Immature natural killer cell (primary cell): ENCODE data around the gene CLEC9A. TPM values are rescaled to one million over a fixed set of nuclear protein-coding genes. Genes with fewer than 3 reads are reported as not detected.

Source experiments
- DNase-seq, 3 donors: peaks; one replicate each; pipeline ENCODE4 v3.0.0; 2022; ENCODE audit warnings: mixed read lengths in 1 of 3
- H3K27ac Mint-ChIP-seq, 6 donors: one replicate each; pipeline ENCODE4 v1.8.0; 2020; ENCODE audit warnings: mixed read lengths in 6 of 6, mild to moderate bottlenecking in 5 of 6, inconsistent platforms in 4 of 6, moderate library complexity in 3 of 6
- H3K27me3 Mint-ChIP-seq, 3 donors: one replicate each; pipeline ENCODE4 v1.8.0; 2020 to 2021; ENCODE audit warnings: low read depth in 3 of 3, mild to moderate bottlenecking in 3 of 3, mixed read lengths in 3 of 3, moderate library complexity in 3 of 3, inconsistent platforms in 1 of 3
- H3K36me3 Mint-ChIP-seq, 3 donors: one replicate each; pipeline ENCODE4 v1.8.0; 2020; ENCODE audit warnings: mixed read lengths in 3 of 3, inconsistent platforms in 2 of 3, mild to moderate bottlenecking in 2 of 3
- H3K4me1 Mint-ChIP-seq, 2 donors: one replicate each; pipeline ENCODE4 v1.8.0; 2020; ENCODE audit warnings: inconsistent platforms in 2 of 2, mild to moderate bottlenecking in 2 of 2, mixed read lengths in 2 of 2, moderate library complexity in 1 of 2
- H3K4me3 Mint-ChIP-seq, 5 donors: one replicate each; pipeline ENCODE4 v1.8.0; 2020; ENCODE audit warnings: mild to moderate bottlenecking in 5 of 5, mixed read lengths in 5 of 5, inconsistent platforms in 3 of 5, moderate library complexity in 3 of 5
- H3K9me3 Mint-ChIP-seq, 6 donors: one replicate each; pipeline ENCODE4 v1.8.0; 2020; ENCODE audit warnings: mild to moderate bottlenecking in 6 of 6, mixed read lengths in 6 of 6, inconsistent platforms in 4 of 6, moderate library complexity in 3 of 6
- polyA plus RNA-seq, 3 donors: library from polyadenylated mRNA; unstranded; fragments of 300-500 nt; fragmentation: Illumina TruSeq; gene quantifications; one replicate each; pipeline ENCODE4 v1.2.3, GENCODE V29; 2021

The CLEC9A gene
- polyA plus RNA-seq, 3 donors from 2014 or later: 0.99 TPM; not detected in 2

- H3K36me3 Mint-ChIP-seq: no peaks in the 10 kb centered on the region
- DNase-seq: no peak
- H3K27me3 Mint-ChIP-seq: peaks cover 2 to 12% (median 5%) of the 10 kb centered on the region in 3 donors
- H3K4me3 Mint-ChIP-seq: no peak overlapping the region
- H3K27ac Mint-ChIP-seq: no peak overlapping the region
- H3K9me3 Mint-ChIP-seq: no peaks in the 10 kb centered on the region
- no peaks in the 10 kb centered on the region for H3K4me1 Mint-ChIP-seq
Observed at GRCh38 chr12:10072131-10072530, 41.6 kb downstream of the CLEC9A start.

GRCh38 chr12:10073261-10073660, 42.8 kb downstream of the CLEC9A start:
- H3K9me3 Mint-ChIP-seq: no peaks in the 10 kb centered on the region
- peaks cover 2 to 9% (median 8%) of the 10 kb centered on the region in 3 donors for H3K27me3 Mint-ChIP-seq
- DNase-seq: no peak
- H3K4me1 Mint-ChIP-seq: no peaks in the 10 kb centered on the region
- H3K27ac Mint-ChIP-seq: no peak overlapping the region
- no peak overlapping the region for H3K4me3 Mint-ChIP-seq
- H3K36me3 Mint-ChIP-seq: no peaks in the 10 kb centered on the region

- no peak overlapping the region for H3K4me3 Mint-ChIP-seq
- H3K9me3 Mint-ChIP-seq: no peaks in the 10 kb centered on the region
- DNase-seq: no peak
- no peaks in the 10 kb centered on the region for H3K36me3 Mint-ChIP-seq
- no peaks in the 10 kb centered on the region for H3K4me1 Mint-ChIP-seq
- H3K27me3 Mint-ChIP-seq: peaks cover 0 to 7% (median 2%) of the 10 kb centered on the region in 3 donors
- H3K27ac Mint-ChIP-seq: no peak overlapping the region
Observed at GRCh38 chr12:10075451-10075850, 45.0 kb downstream of the CLEC9A start.

DNA sequence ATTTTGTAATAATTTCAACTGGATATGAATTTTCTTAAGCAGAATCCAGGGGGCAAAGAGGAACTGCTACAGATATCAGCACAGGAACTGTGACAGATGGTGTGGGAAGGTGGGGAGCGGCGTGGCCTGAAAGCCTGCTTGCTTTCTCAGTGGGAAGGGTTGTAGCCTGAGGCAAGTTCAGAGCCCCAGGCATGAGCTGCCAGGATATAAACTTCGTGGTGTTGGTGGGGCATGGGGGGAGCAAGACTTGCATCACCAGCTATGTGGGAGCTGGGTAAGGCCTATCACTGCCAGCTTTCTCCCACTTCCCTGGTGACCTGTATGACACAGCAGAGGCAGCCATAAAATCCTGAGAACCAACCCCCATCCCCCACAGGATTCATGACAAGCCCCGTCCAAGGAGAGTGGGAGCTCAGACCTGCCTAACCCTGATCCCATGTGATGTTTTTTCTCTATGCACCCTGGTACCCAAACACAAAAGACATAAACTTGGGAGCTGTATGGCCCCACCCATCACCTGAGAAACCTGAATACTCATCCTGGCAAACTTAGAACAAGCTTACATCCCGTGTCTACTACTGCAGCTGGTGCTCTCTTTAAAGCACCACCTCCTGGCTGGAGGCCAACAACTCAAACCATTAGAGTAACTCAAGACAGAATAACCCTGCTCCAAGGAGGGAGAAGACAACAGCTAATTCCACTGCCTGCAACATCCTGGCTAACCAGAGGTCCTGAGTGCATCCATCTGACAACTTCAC, 51.8 kb downstream of the CLEC9A start:
- H3K36me3 Mint-ChIP-seq: peaks cover 6 to 10% (median 7%) of the 10 kb centered on the region in 3 donors
- H3K4me1 Mint-ChIP-seq: no peaks in the 10 kb centered on the region
- no peak for DNase-seq
- no peak overlapping the region for H3K27ac Mint-ChIP-seq
- H3K4me3 Mint-ChIP-seq: no peak overlapping the region
- peaks cover 4 to 15% (median 4%) of the 10 kb centered on the region in 3 donors for H3K27me3 Mint-ChIP-seq
- H3K9me3 Mint-ChIP-seq: peaks cover 6 to 16% (median 15%) of the 10 kb centered on the region in 6 donors

DNA sequence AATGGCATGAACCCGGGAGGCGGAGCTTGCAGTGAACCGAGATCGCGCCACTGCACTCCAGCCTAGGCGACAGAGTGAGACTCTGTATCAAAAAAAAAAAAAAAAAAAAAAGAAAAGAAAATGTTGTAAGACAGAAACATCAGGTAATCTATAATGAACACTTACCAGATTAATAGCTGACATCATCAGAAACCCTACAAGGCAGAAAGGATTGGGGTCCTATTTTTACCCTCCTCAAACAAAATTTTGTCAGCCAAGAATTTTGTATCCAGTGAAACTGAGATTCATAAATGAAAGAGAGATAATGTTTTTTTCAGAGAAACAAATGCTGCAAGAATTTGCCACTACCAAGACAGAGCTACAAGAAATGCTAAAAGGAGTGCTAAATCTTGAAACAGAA, 54.3 kb downstream of the CLEC9A start:
- Mint-ChIP-seq H3K36me3 (peaks cover 6 to 10% (median 7%) of the 10 kb centered on the region in 3 donors), H3K4me3 (no peak overlapping the region), H3K27ac (no peak overlapping the region), H3K9me3 (peaks cover 6 to 16% (median 15%) of the 10 kb centered on the region in 6 donors), H3K27me3 (peaks cover 4 to 10% (median 4%) of the 10 kb centered on the region in 3 donors), H3K4me1 (no peaks in the 10 kb centered on the region)
- DNase-seq: no peak

GRCh38 chr12:10086387-10086786, 55.9 kb downstream of the CLEC9A start:
- H3K4me1 Mint-ChIP-seq: no peaks in the 10 kb centered on the region
- DNase-seq: no peak
- peaks cover 2 to 13% (median 4%) of the 10 kb centered on the region in 3 donors for H3K27me3 Mint-ChIP-seq
- peaks cover 6 to 10% (median 7%) of the 10 kb centered on the region in 3 donors for H3K36me3 Mint-ChIP-seq
- H3K4me3 Mint-ChIP-seq: no peak overlapping the region
- H3K27ac Mint-ChIP-seq: no peak overlapping the region
- H3K9me3 Mint-ChIP-seq: peaks cover 6 to 16% (median 14%) of the 10 kb centered on the region in 6 donors

GRCh38 chr12:10088031-10088430, 57.5 kb downstream of the CLEC9A start:
- Mint-ChIP-seq H3K4me1 (no peaks in the 10 kb centered on the region), H3K27ac (no peak overlapping the region), H3K36me3 (peaks cover 6 to 10% (median 7%) of the 10 kb centered on the region in 3 donors), H3K9me3 (peaks cover 6 to 16% (median 11%) of the 10 kb centered on the region in 6 donors), H3K4me3 (no peak overlapping the region), H3K27me3 (peaks cover 2 to 10% (median 5%) of the 10 kb centered on the region in 3 donors)
- no peak for DNase-seq

- peaks cover 1 to 10% (median 2%) of the 10 kb centered on the region in 3 donors for H3K27me3 Mint-ChIP-seq
- no peaks in the 10 kb centered on the region for H3K4me1 Mint-ChIP-seq
- peaks cover 4 to 5% (median 4%) of the 10 kb centered on the region in 3 donors for H3K36me3 Mint-ChIP-seq
- no peak for DNase-seq
- H3K27ac Mint-ChIP-seq: no peak overlapping the region
- peaks cover 4 to 9% (median 6%) of the 10 kb centered on the region in 6 donors for H3K9me3 Mint-ChIP-seq
- H3K4me3 Mint-ChIP-seq: no peak overlapping the region
Observed at GRCh38 chr12:10088955-10089900, 58.7 kb downstream of the CLEC9A start.

DNA sequence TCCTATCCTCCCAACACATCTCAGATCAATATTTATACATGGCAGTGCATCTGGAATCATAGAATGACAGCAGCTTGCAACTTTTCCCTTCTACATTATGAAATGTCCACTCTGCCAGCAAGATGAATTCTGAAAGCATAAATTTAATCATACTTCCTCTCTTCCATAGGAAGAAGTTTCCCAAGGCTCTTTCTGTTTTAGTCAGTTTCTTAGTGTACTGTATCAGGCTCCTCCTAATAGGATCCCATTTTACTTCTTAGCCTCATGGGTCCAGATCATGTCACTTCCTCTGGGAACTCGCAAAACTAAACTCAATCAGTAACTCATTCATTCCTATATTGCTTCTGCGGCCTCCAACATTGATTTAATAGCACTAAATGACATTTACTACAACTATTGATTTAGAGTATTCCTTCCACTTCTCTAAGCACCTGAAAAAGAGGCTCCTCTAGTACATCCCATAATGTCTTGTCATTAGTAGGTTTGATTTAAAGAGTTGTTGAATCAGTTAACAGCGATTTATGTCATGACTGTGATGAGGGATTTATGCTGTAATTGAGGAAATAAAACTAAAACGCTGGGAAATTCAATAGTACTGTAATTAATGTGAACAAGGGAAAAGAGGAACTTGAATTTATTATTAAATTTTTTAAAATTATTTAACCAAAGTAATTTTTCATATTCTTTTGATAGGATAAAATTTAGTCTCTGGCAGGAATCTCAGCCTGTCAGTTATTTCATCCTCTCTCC, 64.3 kb downstream of the CLEC9A start:
- H3K27me3 Mint-ChIP-seq: peaks cover 0 to 3% (median 1%) of the 10 kb centered on the region in 3 donors
- H3K27ac Mint-ChIP-seq: no peak overlapping the region
- no peaks in the 10 kb centered on the region for H3K36me3 Mint-ChIP-seq
- no peak for DNase-seq
- H3K4me3 Mint-ChIP-seq: no peak overlapping the region
- H3K9me3 Mint-ChIP-seq: no peaks in the 10 kb centered on the region
- no peaks in the 10 kb centered on the region for H3K4me1 Mint-ChIP-seq

DNA sequence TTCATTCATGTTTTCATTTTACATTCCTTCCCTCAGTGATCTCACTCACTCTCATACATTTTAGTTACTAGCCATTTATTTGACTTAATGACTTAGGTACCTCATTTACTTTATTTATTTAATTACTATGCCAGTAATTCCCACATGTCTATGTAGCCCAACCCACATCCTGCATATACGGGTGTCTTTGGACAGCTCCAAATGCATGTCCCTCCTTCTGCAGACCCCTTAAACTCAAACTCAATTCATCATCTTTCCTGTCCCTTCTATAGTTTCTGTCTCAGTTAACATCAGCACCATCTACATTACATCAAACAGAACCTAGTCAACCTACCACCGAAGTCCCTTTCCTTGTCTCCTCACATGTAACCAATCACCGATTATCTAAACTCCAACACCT, 65.5 kb downstream of the CLEC9A start:
- no peak overlapping the region for H3K27ac Mint-ChIP-seq
- DNase-seq: no peak
- peaks cover 0 to 3% (median 1%) of the 10 kb centered on the region in 3 donors for H3K27me3 Mint-ChIP-seq
- no peaks in the 10 kb centered on the region for H3K36me3 Mint-ChIP-seq
- no peak overlapping the region for H3K4me3 Mint-ChIP-seq
- H3K4me1 Mint-ChIP-seq: no peaks in the 10 kb centered on the region
- no peaks in the 10 kb centered on the region for H3K9me3 Mint-ChIP-seq

- Mint-ChIP-seq H3K9me3 (no peaks in the 10 kb centered on the region), H3K27me3 (peaks cover 0 to 3% (median 3%) of the 10 kb centered on the region in 3 donors), H3K4me3 (no peak overlapping the region), H3K4me1 (peaks cover 5 to 8% of the 10 kb centered on the region in 2 donors), H3K27ac (no peak overlapping the region), H3K36me3 (no peaks in the 10 kb centered on the region)
- no peak for DNase-seq
Observed at GRCh38 chr12:10097521-10097920, 67.0 kb downstream of the CLEC9A start.

DNA sequence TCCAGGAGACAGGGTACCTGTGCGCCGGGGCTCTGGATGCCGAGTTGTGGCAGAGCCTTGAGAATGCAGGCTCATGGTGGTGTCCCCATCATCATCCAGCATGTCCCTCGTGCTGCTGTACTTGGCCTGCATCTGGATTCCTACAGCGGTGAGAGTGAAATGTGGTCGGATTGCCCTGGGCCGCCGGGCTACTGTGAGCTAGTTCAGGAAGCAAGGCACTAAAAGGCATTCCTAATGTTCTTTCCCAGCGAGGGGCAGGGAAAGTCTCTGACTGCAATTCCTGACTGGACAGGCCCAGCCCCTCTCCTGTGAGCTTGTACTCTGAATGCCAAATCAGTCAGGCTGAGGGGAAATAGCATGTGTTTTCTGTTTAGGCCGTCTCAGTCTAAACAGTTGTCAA, 68.3 kb downstream of the CLEC9A start, which contains the start of gene CLEC1A:
CLEC1A (minus strand) TSS at position 195 of the 400 bp plus-strand sequence; CDS start at position 132, 63 bp downstream.
- no peak within 1 kb of the TSS for H3K27ac Mint-ChIP-seq
- H3K4me1 Mint-ChIP-seq: peaks cover 5 to 8% of the 10 kb centered on the region in 2 donors
- H3K9me3 Mint-ChIP-seq: no peaks in the 10 kb centered on the region
- no peak for DNase-seq
- no peak within 1 kb of the TSS for H3K4me3 Mint-ChIP-seq
- H3K36me3 Mint-ChIP-seq: peaks cover 0 to 5% (median 0%) of the 10 kb centered on the region in 3 donors
- peaks cover 2 to 3% (median 3%) of the 10 kb centered on the region in 3 donors for H3K27me3 Mint-ChIP-seq

- DNase-seq: no peak
- Mint-ChIP-seq H3K4me3 (no peak overlapping the region), H3K4me1 (peaks cover 5 to 8% of the 10 kb centered on the region in 2 donors), H3K27ac (no peak overlapping the region), H3K27me3 (peaks cover 3 to 12% (median 4%) of the 10 kb centered on the region in 3 donors), H3K36me3 (peaks cover 0 to 7% (median 7%) of the 10 kb centered on the region in 3 donors), H3K9me3 (no peaks in the 10 kb centered on the region)
Observed at GRCh38 chr12:10101042-10101579, 70.6 kb downstream of the CLEC9A start.
